Inflammatory macrophage treated with lipopolysaccharide for 1 hour (primary cell): ENCODE data around the gene CORO6.

Experiments used
- DNase-seq, 2 donors: peaks; one replicate each; pipeline ENCODE4 v3.0.0-alpha.2; 2020 to 2022

CORO6 gene

GRCh38 chr17:29612404-29613280 lies 10.1 kb downstream of the CORO6 start:
- DNase-seq: no peak

GRCh38 chr17:29612094-29612403 lies 10.7 kb downstream of the CORO6 start:
- DNase-seq: no peak

- no peak for DNase-seq
Observed at GRCh38 chr17:29611351-29612093, 11.2 kb downstream of the CORO6 start.

GRCh38 chr17:29610395-29610794 lies 12.3 kb downstream of the CORO6 start:
- DNase-seq: no peak

- DNase-seq: no peak
Observed at GRCh38 chr17:29608986-29609385, 13.7 kb downstream of the CORO6 start.

GRCh38 chr17:29607557-29608195 lies 15.0 kb downstream of the CORO6 start:
- DNase-seq: no peak

- no peak for DNase-seq
Observed at GRCh38 chr17:29603109-29603674, 19.5 kb downstream of the CORO6 start.

GRCh38 chr17:29597361-29598172 lies 25.1 kb downstream of the CORO6 start:
- no peak for DNase-seq

GRCh38 chr17:29596811-29597210 lies 25.9 kb downstream of the CORO6 start:
- no peak for DNase-seq

GRCh38 chr17:29595943-29596774 lies 26.6 kb downstream of the CORO6 start:
- DNase-seq: no peak

- no peak for DNase-seq
Observed at GRCh38 chr17:29595107-29595942, 27.4 kb downstream of the CORO6 start.

GRCh38 chr17:29594519-29595090 lies 28.1 kb downstream of the CORO6 start:
- DNase-seq: no peak

GRCh38 chr17:29593591-29594518 lies 28.9 kb downstream of the CORO6 start:
- DNase-seq: no peak

- no peak for DNase-seq
Observed at GRCh38 chr17:29592850-29593551, 29.7 kb downstream of the CORO6 start, which contains the start of gene ANKRD13B. Gene ANKRD13B (plus strand): TSS chr17:29593132. CDS start chr17:29593622, 490 bp downstream.

GRCh38 chr17:29591737-29592608 lies 30.7 kb downstream of the CORO6 start:
- DNase-seq: peak; percentile 38 to 79

- DNase-seq: no peak
Observed at GRCh38 chr17:29591146-29591736, 31.5 kb downstream of the CORO6 start.
